K562 (cell line): ENCODE results near the gene TREX2.

Experiments
- CREBBP ChIP-seq: IDR thresholded peaks from one replicate; pipeline ENCODE4 v1.6.1; 2012; ENCODE audit warnings: low read depth, mild to moderate bottlenecking, control low read depth, inconsistent platforms, low read length
- CTCF ChIP-seq, 3 experiments: IDR thresholded peaks in 2 of 3; conservative IDR thresholded peaks in 1 of 3; 2 replicates each; pipeline ENCODE4 v1.5.1; 2011 to 2012; ENCODE audit warnings: low read length in 3 of 3, mild to moderate bottlenecking in 3 of 3, control low read depth in 2 of 3, improper control_type of control experiment in 1 of 3, inconsistent platforms in 1 of 3, low read depth in 1 of 3, mixed read lengths in 1 of 3, moderate library complexity in 1 of 3; ENCODE audit not compliant: insufficient read depth in 2 of 3
- ERF ChIP-seq: fragments of 450-650 bp; formaldehyde crosslinking; IDR thresholded peaks from 2 replicates; pipeline ENCODE4 v1.4.0; 2020; ENCODE audit warnings: mild to moderate bottlenecking, mixed read lengths
- GABPB1 ChIP-seq: sonication (generic); formaldehyde crosslinking; IDR thresholded peaks from 2 replicates; pipeline ENCODE4 v1.8.0; 2022; ENCODE audit warnings: mild to moderate bottlenecking, missing genetic modification reagents
- HDAC3 ChIP-seq: fragments of 450-650 bp; IDR thresholded peaks from 2 replicates; pipeline ENCODE4 v1.6.1; 2018; ENCODE audit warnings: borderline replicate concordance, mild to moderate bottlenecking, moderate library complexity; ENCODE audit not compliant: partially characterized antibody
- KLF16 ChIP-seq: IDR thresholded peaks from 2 replicates; pipeline ENCODE4 v1.6.1; 2016; ENCODE audit warnings: antibody characterized with exemption
- MLX ChIP-seq, 2 experiments: fragments of 450-650 bp in 1 of 2; sonication (generic) in 1 of 2; formaldehyde crosslinking; conservative IDR thresholded peaks; 2 replicates each; pipeline versions ENCODE4 v1.4.0 to v1.8.1; 2020 to 2022; ENCODE audit warnings: mild to moderate bottlenecking in 1 of 2, missing genetic modification reagents in 1 of 2
- POLR2AphosphoS5 ChIP-seq: IDR thresholded peaks from 2 replicates; pipeline ENCODE4 v1.6.1; 2011; ENCODE audit warnings: mild to moderate bottlenecking, low read depth, low read length, moderate library complexity; ENCODE audit not compliant: control insufficient read depth, insufficient read depth
- RAD21 ChIP-seq, 2 experiments: fragments of 250-450 bp in 1 of 2; fragments of 450-650 bp in 1 of 2; sonication (Bioruptor Pico) in 1 of 2; formaldehyde crosslinking in 1 of 2; IDR thresholded peaks in 1 of 2; conservative IDR thresholded peaks in 1 of 2; 2 replicates each; pipeline versions ENCODE4 v1.4.0 to v1.8.0; 2020 to 2022; ENCODE audit warnings: mild to moderate bottlenecking in 2 of 2, moderate library complexity in 1 of 2
- TAF1 ChIP-seq: IDR thresholded peaks from 2 replicates; pipeline ENCODE4 v1.6.1; 2011; ENCODE audit warnings: mild to moderate bottlenecking, low read length, moderate library complexity; ENCODE audit not compliant: insufficient read depth, control insufficient read depth, severe bottlenecking; ENCODE audit errors: extremely low read depth
- TCFL5 ChIP-seq: fragments of 250-450 bp; sonication (Bioruptor Pico); conservative IDR thresholded peaks from 2 replicates; pipeline ENCODE4 v1.6.1; 2021; ENCODE audit warnings: mild to moderate bottlenecking, moderate library complexity, matching md5 sums
- ZNF232 ChIP-seq: sonication (generic); formaldehyde crosslinking; IDR thresholded peaks from 2 replicates; pipeline ENCODE4 v1.8.0; 2022; ENCODE audit warnings: mild to moderate bottlenecking, missing genetic modification reagents

- TF ChIP-seq POLR2AphosphoS5 (no peak), CTCF (IDR thresholded peaks at IDR 0.05 in 2 of 3, conservative IDR thresholded peaks at IDR 0.05 in 1 of 3; ENCODE audit: insufficient read depth in 2 of 3, low read depth in 1 of 3, low read length in 3 of 3) (no peak), CREBBP (no peak), HDAC3 (no peak), TCFL5 (CRISPR knock-in tag) (no peak), RAD21 (CRISPR knock-in tag; conservative IDR thresholded peaks at IDR 0.05 in 1 of 2, IDR thresholded peaks at IDR 0.05 in 1 of 2) (no peak), MLX (CRISPR knock-in tag; conservative IDR thresholded peaks at IDR 0.05) (no peak), KLF16 (no peak), TAF1 (no peak), ERF (CRISPR knock-in tag) (no peak), GABPB1 (CRISPR knock-in tag) (no peak), ZNF232 (CRISPR knock-in tag) (no peak)
Observed at GRCh38 chrX:153408871-153409351, 36.9 kb downstream of the TREX2 start.
